DMS79 (cell line): ENCODE data around the gene DCUN1D4.

Experiments
- DNase-seq: peaks from one replicate; lab custom pipeline; 2025; lab: John Stamatoyannopoulos, UW

DCUN1D4 gene

DNA sequence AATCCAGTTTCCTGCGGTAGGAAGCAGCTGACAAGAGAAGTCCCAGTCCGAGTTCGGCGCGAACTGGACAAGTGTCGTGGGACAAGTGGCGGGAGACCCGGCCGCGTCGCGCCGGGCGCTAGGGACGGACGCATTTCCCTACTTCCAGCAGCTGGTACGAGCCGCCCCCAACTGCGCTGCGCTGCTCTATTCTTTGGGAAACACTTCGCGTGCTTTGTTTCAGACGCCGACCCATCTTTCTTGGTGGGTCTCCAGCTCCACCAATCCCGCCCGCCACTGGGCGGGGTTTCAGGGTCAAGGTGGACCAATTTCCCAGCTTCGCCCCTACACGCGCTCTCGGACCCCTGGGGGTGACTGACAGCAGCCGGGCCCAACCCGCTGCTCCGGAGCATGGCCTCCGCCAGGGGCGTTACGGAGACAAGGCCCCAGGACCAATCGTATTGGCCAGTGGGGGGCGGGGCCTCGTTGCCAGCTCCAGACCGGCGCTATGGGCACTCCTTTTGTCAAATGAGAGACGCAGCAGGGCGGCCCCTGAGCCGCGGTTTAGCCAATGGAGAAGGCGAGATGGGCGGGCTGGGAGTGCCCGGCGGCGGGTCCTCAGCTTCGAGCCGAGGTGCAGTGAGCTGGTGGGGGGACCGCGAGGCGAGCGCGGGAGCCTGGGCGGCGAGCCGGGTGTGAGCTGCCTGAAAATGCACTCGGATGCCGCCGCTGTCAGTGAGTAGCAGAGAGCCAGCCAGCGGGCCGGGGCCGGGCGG is at the start of gene DCUN1D4:
TSS of gene DCUN1D4 (plus strand) at position 600 of the 755 bp plus-strand sequence. CDS start at position 690, 90 bp downstream.
- DNase-seq: peak; percentile 96

DNA sequence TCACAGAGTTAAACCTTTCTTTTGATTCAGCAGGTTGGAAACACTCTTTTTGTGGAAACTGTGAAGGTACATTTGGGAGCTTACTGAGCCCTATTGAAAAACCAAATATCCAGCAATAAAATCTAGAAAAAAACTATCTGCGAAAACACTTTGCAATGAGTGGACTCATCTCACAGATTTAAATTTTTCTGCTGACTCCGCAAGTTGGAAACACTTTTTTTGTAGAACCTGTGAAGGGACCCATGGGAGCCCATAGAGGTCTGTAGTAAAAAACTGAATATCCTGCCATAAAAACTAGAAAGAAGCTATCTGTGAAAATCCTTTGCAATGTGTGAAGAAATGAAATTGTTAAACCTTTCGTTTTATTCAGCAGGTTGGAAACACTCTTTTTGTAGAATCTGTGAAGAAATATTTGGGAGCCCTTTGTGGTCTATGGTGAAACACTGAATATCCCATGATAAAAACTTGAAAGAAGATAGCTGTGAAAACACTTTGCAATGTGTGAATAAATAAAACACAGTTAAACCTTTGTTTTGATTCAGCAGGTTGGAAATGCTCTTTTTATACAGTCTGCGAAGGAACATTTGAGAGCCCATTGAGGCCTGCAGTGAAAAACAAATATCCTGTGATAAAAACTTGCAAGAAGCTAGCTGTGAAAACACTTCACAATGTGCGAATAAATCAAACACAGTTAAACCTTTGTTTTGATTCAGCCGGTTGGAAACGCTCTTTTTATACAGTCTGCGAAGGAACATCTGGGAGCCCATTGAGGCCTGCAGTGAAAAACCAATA is 22.3 kb upstream of the DCUN1D4 start:
- no peak for DNase-seq

DNA sequence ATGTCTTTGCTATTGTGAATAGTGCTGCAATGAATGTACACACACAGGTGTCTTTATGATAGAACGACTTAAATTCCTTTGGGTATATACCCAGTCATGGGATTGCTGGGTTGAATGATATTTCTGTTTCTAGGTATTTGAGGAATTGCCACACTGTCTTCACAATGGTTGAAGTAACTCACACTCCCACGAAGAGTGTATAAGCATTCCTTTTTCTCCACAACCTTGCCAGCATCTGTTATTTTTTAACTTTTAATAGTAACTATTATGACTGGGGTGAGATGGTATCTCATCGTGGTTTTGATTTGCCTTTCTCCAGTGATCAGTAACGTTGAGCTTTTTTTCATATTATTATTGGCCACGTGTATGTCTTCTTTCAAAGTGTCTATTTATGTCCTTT is 17.6 kb upstream of the DCUN1D4 start:
- no peak for DNase-seq

DNA sequence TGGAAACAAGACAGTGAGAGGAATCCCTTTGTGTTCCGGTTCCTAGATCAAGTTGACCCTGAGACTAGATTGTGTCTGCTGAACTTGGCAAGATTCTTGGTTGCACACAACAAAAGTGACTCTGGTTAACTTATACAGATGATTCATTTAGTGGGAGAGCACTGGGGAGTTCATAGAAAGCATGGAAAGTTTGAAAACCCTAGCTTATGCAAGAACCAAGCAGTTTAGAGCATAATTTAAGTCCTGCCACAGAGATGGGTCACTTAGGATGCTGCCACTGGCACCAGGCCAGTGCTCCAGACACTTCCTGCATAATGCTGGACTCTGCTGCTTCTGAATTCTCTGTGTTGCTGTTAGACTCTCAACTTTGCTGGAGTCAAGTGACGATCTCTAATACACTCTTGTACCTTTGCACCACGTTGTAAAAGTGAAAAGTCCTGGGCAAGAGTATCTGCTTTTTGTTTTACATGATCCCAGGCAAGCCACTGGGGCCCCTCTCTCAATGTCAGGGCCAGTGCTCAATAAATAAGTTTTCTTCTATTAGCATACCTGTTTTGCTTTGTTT is 12.7 kb upstream of the DCUN1D4 start:
- no peak for DNase-seq

DNA sequence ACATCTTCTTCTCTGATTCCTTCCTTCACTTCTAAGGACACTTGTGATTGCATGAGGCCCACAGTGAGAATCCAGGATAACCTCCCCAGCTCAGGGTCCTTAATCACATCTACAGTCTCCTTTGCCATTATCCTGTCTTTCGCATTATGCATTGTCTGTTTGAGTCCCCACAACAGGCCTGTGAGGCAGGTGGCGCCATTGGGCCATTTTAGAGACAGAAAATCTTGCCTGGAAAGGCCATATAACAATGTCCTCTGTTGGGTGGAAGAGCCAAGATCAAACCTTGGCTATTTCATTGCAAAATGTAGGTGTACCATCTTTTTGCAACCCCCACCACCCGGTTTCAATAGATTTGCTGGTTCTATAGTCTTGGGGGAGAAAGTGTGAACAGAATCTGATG is 11.8 kb upstream of the DCUN1D4 start:
- DNase-seq: no peak

DNA sequence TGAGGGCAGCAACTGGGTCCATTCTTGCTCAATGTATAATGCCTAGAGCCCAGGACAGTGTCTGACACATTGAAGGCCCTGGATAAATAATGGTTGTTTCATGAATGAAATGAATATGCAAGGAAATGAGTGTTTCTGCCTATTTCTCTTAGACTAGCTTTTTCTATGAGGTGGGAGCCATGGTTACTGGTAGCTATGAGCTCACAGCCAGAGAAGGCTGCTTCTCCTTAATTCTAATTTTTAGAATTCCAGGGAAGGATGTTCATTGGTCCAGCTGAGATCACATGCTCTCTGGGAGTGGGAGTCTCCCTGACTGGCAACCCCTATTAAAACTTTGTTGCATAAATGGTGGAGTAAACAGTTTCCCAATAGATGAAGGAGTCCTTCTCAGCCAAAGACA is 9.7 kb upstream of the DCUN1D4 start:
- no peak for DNase-seq

DNA sequence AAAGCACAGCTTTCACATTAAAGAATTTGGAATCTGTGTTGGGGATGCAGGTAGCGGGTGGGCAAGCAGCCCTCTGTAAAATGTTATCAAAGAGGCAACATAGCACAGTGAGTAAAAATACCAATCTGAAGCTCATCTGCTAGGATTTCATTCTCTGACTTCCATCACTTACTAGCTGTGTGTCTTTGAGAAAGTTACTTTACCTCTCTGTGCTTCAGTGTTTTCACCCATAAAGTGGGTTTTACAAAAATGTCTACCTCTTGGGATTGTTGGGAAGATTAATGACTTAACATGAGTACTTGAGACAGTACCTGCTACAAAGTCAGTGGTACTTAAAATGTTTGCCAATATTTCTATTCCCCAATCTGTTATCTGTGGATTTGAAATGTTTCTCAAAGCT is 7.9 kb upstream of the DCUN1D4 start:
- no peak for DNase-seq

DNA sequence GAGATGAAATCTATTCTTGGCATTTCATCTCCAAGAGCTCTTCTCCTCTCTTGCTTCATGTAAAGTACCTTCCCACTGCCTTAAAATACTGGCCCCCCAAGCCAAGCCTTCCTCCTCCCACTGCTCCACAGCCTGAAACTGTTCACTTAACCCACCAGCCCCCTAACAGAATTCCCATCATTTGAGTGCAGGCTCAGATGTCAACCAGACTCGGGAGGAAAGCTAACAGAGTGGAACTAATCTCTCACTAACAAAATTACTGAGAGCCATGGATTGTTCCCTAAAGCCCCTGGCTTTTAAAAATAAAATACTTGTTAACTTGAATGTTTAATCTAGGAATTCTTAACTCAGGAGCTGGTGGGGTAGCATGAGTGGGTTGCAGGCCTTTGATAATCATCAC is 7.1 kb upstream of the DCUN1D4 start:
- DNase-seq: no peak

DNA sequence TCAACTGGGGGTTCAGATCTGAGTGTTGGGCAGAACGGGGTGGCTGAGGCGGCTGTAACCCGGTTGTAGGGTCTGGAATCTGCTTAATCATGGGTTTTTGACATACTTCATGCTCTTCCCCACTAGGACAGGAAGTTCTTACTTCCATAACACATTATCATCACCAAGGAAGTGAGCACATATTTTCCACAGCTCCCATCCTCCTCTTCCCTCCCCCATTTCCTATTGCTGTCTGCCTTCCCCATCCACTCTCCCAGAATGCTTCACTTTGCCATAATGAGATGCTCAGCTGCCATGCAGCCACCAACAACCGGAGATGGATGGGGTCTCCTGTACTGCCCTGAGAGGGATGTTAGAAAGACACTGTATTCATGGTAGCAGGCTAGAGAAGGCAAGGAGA is 6.4 kb upstream of the DCUN1D4 start:
- DNase-seq: no peak

DNA sequence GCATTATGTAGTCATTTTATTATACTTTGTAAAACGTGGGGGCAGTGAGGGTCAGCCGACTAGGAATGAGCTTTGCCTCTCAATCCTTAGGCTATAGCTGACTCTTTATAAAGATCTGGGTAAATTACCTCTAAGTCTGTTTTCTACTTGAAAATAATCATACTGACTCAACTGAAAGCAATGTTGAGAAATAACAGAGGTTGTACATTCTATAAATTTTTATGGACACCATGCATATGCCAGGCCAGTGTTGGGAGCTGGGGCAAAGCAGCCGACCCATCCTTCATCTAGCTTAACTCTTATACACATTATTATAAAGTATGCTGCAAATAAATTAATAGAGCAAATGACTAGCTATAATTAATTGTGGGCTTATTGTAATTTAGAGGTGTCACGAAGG is 2.2 kb upstream of the DCUN1D4 start:
- DNase-seq: no peak

DNA sequence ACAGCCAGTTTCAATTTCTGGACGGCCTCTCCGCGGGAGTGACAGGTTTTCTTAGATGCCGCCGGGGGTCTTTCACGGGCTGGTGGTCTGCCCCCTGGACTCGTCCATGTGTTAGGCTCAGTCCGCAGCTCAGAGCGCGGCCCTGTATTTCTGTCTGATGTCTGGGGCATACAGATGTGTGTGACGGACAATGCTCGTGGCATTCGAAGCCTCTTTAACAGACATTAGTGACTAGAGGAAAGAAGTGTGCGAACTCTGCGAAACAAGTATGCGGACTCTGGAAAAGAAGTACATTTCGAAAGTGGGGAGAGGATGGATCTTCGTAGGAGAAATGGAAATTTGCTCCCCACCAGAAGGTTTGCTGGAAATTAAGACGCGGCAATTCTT is 793 bp upstream of the DCUN1D4 start:
- no peak for DNase-seq

DNA sequence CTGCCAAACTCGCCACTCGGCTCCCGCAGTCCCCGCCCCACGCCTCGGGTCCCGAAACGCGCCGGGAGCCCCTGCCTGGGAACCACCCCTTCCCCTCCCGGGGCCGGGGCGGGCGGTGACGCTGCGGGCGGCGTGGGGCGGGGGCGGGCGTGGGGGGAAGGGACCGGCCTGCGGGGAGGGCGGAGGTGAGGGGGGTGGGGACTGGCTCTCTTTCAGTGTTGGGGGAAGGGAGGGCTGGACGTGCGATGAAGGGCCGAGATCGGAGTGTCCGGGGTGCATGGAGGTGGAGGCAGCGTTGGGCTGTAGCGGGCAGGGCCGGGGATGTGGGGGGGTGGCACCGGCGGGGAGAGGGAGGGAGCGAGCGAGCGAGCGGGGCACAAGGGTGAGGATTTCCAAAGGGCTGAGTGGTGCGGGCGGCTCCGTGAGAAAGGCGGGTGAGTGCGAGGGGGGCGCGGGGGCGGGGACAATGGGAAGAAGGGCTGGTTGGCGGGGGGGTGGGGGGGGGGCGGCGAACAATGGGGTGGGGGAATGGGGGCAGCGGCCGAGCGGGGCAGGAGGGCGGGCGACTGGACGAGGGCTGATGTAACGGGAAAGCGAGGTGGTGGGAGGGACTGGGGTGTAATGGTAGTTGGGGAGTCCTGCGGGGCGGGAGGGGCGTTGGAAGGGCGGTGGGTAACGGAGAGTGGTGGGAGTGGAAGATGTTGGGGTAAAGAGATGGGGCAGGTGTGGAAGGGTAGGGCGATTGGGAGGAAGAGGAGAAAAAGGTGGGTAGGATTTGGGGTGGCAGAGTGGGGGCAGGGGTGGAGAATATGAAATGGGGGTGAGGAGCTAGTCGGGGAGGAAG is 578 bp downstream of the DCUN1D4 start:
- DNase-seq: no peak

DNA sequence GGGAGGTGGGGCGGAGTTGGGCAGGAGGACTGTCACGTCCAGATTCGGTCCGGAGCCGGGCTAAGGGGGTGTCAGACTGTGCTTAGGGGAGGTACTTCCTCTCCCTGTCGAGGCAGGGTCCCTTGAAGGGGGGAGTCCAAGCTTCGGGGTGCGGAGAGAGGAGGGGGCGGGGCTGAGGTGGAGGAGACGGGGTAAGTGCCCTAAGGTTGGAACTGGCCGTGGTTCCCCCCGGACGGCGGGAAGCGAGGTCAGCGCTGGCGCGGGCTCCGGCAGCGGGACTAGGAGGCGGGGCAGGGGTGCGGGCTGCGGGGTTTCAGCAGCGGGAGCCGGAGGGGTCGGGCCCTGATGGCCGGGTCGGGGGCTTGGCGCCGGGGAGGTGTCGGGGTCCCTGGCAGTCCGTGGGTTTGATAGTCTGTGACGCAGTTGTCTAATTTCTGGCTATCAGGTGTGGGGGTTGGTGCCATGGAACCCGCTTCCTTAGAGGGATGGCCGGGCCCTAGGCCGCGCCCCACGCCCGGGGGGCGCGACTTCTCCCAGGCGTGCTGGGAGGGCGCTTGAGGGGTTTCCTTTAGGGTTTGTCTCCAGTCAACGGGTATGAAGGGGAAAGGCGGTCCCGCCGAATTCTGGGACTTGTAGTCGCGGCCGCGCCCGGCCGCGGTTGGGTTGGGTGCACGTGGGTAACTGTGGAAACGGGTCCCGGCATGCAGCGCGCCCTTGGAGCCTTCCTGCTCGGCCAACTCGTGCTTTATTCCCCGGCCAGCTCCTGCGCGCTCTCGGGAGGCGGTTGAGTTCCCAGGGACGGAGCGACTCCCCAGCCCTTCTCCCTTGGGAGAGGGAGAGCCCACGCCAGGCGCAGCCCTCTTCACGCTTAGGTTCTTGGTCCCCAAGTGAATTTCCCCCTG is 1.5 kb downstream of the DCUN1D4 start:
- peak; percentile 78 for DNase-seq

DNA sequence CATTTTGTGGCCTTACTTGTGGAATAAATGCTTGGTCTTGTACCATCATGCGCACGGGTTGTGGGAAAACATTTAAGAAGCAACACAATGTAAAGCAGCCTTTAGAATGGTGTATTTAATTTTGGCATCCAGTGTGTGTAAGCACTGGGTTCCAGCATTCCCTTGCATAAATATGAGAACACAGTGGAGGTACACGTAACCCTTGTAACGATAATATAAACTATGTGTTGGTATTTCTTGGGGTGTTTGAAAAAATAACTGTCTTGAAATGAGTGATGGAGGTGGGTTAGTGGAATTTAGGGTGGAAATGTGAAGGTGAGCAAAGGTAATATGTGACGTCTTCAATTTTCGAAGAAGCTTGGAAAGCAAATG is 2.1 kb downstream of the DCUN1D4 start:
- no peak for DNase-seq

DNA sequence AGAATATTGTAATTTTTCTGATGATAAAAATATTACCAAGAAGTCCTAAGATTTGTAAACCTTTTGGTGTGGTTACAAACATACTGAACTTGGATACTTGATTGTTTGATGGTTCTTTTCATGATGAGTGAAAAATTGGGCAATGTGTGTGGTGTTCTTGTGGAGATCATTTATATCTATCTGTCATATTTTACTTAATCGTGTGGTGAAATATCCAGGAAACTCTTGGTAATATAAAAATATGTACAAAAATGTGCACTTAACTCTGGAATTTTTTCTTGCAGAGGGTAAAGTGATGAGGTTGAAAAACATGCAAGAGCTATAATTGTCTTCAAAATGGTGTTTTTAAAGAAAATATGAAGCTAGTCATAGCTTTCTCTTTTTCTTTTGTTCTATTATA is 2.8 kb downstream of the DCUN1D4 start:
- no peak for DNase-seq

DNA sequence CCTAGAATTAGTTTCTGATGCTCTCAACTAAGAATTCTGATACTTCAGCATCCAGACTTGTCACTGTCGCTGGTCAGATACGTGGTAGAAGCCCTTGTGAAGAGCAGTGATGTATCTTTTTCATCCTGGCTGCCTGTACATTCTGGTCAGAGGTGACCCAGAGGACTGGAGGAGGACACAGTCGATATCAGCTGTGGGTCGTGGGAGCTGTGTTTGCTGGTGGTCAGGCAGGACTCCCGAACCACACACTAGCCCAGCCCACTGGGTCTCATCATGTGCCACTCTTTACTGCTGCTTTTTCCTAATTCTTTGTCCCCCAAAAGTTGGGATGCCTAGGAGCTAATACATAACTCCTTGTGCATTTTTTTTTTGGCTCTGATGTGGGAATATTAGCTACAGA is 6.5 kb downstream of the DCUN1D4 start:
- no peak for DNase-seq

DNA sequence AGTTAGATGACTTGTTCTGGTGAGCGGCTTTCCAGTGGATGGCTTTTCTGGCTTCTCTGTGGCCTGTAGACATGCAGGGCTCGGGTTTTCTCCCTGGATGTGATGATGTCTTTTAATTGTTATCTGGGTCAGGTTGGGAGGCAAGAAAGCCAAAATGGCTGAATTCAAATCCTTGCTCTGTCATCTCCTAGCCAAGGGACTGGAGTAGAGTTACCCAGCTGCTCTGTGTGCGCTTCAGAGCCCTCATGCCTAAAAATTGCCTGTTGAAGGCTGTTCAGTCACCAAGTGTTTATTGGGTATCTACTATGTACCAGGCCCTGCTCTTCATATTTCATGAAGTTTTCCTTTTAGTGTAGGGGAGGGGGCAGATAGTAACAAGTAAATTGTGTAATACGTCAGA is 7.3 kb downstream of the DCUN1D4 start:
- DNase-seq: no peak

DNA sequence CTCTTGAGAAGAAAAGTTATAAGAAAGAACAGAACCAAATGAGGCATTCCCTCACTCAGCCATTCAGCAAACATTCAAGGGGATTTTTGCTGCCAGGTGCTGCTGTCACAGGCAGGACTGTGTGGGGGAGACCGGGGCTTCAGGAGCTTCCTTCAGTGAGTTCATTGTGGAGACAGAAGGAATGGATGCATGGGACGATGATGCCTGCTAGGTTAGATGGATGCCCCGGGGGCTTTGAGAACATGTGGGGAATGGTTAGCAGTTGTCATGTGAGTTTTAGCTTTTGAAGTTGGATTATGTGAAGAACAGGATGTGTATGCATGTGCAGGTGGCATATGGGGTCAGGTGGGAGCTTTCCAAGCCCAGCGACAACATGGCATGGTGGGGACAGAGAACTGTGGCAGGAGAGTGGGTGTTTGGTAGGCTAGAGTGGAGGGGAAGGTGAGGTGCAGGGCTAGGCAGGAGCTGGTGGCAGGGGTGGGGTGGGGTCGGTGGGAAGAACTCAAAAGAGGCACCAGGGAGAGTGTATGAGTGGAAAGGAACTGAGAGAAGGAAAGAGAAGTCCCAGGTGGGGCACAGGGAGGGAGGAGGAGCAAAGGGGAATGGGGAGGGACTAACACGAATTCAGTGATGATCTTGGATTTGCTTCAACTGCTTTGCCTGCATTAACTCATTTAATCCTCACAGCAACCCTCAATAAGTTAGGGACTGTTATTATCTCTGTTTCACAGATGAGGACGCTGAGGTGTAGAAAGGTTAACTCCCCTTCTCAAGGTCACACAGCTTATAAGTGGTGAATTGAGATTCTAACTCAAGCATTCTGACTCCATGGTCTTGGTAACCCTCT is 8.4 kb downstream of the DCUN1D4 start:
- DNase-seq: no peak

DNA sequence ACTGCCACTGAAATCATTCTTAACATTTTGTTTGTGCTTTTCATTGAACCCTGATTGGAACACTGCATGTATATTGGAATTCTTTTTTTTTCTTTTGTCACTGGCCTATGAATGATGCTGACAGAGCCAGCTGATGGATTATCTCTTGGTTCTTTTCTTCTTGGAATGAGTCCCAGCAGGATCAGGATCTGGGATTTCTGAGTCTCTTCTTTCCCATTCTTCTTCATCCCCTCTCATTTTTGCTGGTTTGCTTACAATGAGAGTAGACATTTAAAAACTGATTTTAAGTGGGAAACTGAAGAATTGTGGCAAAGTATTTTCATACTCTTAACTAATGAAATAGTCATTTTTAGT is 9.0 kb downstream of the DCUN1D4 start:
- DNase-seq: no peak

DNA sequence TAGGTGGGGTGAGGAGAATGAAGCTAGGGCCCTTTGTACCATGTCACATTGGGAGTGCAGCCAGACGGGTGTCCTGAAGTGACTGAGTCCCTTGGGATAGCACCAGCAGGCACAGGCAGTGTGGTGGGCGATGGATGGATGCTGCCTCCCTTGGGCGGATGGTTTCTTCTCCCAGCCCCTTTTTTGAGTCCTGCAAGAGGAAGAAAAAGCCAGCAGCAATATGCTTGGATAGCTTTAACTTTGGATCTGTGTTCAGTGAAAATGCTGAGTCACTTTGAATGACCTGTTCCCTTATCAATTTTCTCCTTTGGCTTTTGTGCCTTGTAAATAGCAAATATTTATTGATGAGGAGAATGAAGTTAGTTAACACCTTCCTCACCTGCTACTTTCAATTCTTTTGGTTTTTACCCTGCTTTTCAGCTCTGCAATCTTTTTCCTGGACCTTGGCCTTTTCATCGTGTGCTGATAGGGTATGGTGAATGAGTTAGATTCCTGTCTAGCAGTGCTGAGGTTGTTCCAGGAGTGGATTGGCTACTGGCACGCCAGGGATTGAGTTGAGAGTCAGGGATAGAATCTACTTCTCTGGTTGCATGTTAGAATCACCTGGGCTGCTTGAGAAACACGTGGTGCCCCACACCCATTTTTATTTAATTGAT is 10.2 kb downstream of the DCUN1D4 start:
- DNase-seq: no peak
